HFF-Myc (cell line): ENCODE data around the gene CLN6.
A peak's percentile ranks its signal among the peaks of the same experiment; 100 is the strongest.

Experiments used
- DNase-seq: peaks from one replicate; pipeline ENCODE4 v3.0.0-alpha.2; 2011; ENCODE audit warnings: low read depth; ENCODE audit errors: extremely low read depth
- H3K4me3 ChIP-seq: replicated peaks from 2 replicates; pipeline ENCODE4 v1.5.1; 2011; ENCODE audit warnings: low read depth, mild to moderate bottlenecking, control low read depth, low read length
- TF ChIP-seq, protein P1 (sequence below): IDR thresholded peaks from 2 replicates; pipeline ENCODE4 v1.5.1; 2012; ENCODE audit warnings: mild to moderate bottlenecking, low read depth, low read length, control low read depth; ENCODE audit errors: missing control alignments

Gene CLN6

DNA sequence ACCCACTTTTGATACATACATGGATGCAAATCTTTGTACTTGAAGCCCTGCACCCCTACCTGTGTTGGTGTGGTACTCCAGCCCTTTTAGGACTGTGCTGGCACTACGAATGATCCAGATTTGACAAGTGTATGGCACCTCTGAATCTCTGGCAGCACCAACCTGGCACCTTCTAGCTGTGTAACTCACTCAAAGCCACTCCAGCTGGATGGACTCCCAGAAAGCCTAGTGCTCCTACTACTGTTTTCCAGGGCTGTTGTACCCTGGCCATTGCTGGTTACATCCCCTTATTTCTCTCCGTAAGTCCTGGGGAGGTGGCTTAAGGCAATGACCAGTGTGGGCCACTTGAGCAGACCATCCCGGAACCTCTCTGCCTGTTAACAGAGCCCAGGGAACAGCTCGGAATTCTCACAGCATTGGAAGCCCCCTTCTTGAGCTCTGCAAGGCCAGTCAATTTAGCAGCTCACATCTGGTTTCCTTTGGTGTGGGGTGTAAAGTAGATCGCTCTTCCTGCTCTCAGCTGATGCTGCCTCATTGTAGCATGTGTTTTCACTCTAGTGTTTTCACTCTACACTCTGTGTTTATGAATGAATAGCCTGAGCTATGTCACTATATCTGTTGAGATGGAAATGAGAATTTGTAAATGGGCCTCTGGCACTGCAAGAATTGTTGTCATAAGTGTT is 36.6 kb downstream of the CLN6 start:
- H3K4me3 ChIP-seq, result no peak overlapping the region
- DNase-seq, result no peak
- TF ChIP-seq, protein P1, sequence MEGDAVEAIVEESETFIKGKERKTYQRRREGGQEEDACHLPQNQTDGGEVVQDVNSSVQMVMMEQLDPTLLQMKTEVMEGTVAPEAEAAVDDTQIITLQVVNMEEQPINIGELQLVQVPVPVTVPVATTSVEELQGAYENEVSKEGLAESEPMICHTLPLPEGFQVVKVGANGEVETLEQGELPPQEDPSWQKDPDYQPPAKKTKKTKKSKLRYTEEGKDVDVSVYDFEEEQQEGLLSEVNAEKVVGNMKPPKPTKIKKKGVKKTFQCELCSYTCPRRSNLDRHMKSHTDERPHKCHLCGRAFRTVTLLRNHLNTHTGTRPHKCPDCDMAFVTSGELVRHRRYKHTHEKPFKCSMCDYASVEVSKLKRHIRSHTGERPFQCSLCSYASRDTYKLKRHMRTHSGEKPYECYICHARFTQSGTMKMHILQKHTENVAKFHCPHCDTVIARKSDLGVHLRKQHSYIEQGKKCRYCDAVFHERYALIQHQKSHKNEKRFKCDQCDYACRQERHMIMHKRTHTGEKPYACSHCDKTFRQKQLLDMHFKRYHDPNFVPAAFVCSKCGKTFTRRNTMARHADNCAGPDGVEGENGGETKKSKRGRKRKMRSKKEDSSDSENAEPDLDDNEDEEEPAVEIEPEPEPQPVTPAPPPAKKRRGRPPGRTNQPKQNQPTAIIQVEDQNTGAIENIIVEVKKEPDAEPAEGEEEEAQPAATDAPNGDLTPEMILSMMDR, result no peak

DNA sequence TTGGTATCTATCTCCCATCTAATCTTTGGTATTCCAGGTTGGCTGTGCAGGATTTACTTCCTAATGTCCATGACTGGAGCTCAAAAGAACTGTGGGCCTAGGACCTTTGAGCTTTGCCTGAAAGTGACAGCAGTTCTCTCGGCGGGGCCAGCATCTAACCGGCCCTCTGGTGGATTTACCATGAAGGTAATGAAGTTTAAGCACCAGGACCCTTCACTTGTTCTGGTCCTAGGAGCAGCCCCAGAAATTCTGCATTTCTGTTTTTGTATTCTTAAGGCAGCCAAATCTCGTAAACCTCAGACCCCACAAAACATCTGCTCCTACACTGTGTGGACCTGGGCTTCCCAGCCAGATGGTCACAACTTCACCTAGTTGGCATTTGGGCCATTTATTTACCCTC is 37.4 kb downstream of the CLN6 start:
- TF ChIP-seq, protein P1, result no peak
- H3K4me3 ChIP-seq, result no peak overlapping the region
- DNase-seq, result no peak

DNA sequence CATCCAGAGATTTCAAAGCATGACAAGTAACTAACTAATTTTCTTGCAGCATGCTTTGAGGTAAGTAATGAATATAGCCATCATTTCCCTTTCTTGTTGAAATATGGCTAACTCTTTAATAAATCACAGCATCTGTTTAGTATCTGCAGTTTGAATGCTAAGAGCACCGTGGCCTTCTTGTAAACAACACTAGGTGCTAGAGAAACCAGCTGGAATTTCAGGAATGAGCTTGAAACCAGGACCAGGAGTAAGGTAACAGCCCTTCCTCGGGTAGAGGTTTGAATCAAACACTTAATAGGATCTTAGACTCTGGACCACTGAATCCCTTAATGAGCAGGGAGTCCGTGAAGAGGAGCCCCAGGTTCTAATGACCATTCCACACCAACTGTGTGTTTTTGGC is 38.0 kb downstream of the CLN6 start:
- no peak for DNase-seq
- no peak overlapping the region for H3K4me3 ChIP-seq
- TF ChIP-seq, protein P1, result no peak

DNA sequence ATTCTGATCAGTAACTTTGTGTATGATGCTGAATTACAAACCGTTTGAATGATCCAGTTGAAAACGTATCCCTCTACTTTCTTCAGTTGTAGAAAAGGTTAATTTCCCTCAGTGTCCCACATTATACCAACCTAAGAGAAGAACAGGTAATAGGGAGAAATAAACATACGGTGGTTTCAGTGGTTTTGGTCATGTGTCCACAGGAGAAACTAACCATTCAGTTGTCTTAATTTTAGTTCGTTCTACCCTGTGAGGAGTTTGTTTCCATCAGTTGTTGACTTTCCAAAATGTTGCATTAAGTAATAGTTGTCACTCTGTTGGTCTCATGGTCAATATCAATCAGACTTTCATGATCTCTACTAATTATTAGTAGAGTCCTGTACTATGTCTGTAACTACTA is 39.5 kb downstream of the CLN6 start:
- H3K4me3 ChIP-seq, result no peak overlapping the region
- TF ChIP-seq, protein P1, result no peak
- no peak for DNase-seq

DNA sequence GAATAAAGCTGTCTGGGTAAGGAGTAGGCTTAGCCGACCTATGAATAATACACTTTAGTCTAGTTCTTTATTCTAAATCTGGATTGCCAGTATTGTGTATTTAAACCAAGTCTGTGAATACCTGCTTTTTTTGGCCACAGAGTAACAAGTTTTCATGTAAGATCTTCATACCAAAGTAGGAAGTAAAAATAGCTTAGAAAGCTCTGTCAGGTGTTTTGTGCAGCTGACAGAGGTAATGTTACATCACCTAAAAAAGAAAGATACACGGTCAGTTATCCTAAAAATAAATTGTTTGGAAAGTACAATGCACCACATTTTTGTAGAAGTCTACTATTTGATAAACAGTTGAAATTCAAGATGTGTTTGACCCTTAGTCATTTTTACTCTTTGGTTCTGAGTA is 40.9 kb downstream of the CLN6 start:
- TF ChIP-seq, protein P1, result no peak
- no peak for DNase-seq
- H3K4me3 ChIP-seq, result no peak overlapping the region

DNA sequence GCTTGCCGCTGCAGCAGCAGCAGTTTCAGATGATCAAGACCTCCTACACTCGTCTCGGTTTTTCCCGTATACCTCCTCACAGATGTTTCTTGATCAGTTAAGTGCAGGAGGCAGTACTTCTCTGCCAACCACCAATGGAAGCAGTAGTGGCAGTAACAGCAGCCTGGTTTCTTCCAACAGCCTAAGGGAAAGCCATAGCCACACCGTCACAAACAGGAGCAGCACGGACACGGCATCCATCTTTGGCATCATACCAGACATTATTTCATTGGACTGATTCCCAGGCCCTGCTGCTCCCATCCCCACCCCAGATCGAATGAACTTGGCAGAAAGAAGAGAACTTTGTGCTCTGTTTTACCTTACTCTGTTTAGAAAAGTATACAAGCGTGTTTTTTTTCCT is 42.0 kb downstream of the CLN6 start:
- TF ChIP-seq, protein P1, result no peak
- DNase-seq, result peak; percentile 77
- H3K4me3 ChIP-seq, result peak overlapping the region; percentile 10

DNA sequence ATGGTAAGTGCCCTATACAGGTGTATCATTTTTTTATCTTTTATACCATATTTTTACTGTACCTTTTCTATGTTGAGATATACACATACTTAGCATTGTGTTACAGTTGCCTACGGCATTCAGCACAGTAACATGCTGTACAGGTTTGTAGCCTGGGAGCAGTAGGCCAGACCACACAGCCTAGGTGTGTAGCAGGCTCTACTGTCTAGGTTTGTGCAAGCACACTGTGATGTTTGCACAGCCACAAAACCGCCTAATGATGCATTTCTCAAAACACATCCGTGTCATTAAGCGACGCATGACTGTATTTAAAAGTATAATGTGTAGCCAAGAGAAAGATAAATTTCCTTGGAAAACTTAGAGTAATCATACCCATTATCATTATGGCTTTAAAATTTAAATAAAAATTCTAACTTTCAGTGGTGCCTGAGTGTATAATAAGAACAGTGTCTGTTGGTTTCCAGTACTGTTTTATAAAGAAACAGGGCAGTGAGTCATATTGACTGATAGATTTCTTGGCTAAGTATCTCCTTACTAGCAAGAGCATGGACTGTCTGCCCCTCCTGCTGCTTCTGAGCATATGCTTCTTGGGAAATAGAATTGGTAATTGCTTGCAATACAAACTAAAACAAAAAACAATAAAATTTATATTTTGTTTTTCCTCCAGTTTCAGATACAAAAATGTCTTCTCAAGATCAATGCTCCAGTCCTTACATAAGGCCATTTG is 42.7 kb downstream of the CLN6 start:
- TF ChIP-seq, protein P1, result no peak
- no peak overlapping the region for H3K4me3 ChIP-seq
- peak; percentile 33 for DNase-seq
